ENCODE results near the gene FSTL1.

DNA sequence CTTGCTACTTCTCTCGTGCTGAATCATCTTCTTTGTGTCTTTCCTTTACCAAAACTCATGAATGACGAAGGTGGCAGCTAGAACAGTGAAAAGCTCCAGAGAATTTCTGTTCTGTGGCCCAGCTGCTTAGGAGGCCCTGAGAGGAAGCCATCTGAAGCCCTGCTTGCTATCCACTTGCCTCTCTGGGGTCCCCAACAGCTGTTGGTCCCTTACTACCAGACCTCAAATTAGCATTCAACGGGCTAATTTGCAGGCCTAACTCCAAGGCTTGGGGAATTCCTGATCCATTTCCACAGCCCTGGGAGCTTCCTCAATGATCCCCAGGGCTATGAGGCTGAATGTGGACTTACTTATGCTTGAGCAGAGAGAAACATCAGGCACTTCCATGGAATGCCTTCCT is 37.5 kb upstream of the FSTL1 start:
- TF ChIP-seq, protein P1, sequence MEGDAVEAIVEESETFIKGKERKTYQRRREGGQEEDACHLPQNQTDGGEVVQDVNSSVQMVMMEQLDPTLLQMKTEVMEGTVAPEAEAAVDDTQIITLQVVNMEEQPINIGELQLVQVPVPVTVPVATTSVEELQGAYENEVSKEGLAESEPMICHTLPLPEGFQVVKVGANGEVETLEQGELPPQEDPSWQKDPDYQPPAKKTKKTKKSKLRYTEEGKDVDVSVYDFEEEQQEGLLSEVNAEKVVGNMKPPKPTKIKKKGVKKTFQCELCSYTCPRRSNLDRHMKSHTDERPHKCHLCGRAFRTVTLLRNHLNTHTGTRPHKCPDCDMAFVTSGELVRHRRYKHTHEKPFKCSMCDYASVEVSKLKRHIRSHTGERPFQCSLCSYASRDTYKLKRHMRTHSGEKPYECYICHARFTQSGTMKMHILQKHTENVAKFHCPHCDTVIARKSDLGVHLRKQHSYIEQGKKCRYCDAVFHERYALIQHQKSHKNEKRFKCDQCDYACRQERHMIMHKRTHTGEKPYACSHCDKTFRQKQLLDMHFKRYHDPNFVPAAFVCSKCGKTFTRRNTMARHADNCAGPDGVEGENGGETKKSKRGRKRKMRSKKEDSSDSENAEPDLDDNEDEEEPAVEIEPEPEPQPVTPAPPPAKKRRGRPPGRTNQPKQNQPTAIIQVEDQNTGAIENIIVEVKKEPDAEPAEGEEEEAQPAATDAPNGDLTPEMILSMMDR (tag by site-specific recombination; IDR thresholded peaks at IDR 0.05) = no peak
- TF ChIP-seq, protein P2, sequence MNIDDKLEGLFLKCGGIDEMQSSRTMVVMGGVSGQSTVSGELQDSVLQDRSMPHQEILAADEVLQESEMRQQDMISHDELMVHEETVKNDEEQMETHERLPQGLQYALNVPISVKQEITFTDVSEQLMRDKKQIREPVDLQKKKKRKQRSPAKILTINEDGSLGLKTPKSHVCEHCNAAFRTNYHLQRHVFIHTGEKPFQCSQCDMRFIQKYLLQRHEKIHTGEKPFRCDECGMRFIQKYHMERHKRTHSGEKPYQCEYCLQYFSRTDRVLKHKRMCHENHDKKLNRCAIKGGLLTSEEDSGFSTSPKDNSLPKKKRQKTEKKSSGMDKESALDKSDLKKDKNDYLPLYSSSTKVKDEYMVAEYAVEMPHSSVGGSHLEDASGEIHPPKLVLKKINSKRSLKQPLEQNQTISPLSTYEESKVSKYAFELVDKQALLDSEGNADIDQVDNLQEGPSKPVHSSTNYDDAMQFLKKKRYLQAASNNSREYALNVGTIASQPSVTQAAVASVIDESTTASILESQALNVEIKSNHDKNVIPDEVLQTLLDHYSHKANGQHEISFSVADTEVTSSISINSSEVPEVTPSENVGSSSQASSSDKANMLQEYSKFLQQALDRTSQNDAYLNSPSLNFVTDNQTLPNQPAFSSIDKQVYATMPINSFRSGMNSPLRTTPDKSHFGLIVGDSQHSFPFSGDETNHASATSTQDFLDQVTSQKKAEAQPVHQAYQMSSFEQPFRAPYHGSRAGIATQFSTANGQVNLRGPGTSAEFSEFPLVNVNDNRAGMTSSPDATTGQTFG (tag by site-specific recombination; IDR thresholded peaks at IDR 0.05; ENCODE audit: borderline replicate concordance) = no peak
- TF ChIP-seq ZNF621 (tag by site-specific recombination; IDR thresholded peaks at IDR 0.05) (no peak), ZNF211 (tag by site-specific recombination; IDR thresholded peaks at IDR 0.05; ENCODE audit: low read depth) (no peak), GLI4 (tag by site-specific recombination; IDR thresholded peaks at IDR 0.05) (no peak), FEZF1 (tag by site-specific recombination; IDR thresholded peaks at IDR 0.05) (no peak), ZNF416 (tag by site-specific recombination; IDR thresholded peaks at IDR 0.05) (no peak)
- TF ChIP-seq, protein P3, sequence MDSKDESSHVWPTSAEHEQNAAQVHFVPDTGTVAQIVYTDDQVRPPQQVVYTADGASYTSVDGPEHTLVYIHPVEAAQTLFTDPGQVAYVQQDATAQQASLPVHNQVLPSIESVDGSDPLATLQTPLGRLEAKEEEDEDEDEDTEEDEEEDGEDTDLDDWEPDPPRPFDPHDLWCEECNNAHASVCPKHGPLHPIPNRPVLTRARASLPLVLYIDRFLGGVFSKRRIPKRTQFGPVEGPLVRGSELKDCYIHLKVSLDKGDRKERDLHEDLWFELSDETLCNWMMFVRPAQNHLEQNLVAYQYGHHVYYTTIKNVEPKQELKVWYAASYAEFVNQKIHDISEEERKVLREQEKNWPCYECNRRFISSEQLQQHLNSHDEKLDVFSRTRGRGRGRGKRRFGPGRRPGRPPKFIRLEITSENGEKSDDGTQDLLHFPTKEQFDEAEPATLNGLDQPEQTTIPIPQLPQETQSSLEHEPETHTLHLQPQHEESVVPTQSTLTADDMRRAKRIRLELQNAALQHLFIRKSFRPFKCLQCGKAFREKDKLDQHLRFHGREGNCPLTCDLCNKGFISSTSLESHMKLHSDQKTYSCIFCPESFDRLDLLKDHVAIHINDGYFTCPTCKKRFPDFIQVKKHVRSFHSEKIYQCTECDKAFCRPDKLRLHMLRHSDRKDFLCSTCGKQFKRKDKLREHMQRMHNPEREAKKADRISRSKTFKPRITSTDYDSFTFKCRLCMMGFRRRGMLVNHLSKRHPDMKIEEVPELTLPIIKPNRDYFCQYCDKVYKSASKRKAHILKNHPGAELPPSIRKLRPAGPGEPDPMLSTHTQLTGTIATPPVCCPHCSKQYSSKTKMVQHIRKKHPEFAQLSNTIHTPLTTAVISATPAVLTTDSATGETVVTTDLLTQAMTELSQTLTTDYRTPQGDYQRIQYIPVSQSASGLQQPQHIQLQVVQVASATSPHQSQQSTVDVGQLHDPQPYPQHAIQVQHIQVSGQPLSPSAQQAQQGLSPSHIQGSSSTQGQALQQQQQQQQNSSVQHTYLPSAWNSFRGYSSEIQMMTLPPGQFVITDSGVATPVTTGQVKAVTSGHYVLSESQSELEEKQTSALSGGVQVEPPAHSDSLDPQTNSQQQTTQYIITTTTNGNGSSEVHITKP (tag by site-specific recombination; IDR thresholded peaks at IDR 0.05) = no peak
- TF ChIP-seq, protein P4, sequence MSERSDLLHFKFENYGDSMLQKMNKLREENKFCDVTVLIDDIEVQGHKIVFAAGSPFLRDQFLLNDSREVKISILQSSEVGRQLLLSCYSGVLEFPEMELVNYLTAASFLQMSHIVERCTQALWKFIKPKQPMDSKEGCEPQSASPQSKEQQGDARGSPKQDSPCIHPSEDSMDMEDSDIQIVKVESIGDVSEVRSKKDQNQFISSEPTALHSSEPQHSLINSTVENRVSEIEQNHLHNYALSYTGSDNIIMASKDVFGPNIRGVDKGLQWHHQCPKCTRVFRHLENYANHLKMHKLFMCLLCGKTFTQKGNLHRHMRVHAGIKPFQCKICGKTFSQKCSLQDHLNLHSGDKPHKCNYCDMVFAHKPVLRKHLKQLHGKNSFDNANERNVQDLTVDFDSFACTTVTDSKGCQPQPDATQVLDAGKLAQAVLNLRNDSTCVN (tag by site-specific recombination; optimal IDR thresholded peaks at IDR 0.05) = no peak
- TF ChIP-seq, protein P5, sequence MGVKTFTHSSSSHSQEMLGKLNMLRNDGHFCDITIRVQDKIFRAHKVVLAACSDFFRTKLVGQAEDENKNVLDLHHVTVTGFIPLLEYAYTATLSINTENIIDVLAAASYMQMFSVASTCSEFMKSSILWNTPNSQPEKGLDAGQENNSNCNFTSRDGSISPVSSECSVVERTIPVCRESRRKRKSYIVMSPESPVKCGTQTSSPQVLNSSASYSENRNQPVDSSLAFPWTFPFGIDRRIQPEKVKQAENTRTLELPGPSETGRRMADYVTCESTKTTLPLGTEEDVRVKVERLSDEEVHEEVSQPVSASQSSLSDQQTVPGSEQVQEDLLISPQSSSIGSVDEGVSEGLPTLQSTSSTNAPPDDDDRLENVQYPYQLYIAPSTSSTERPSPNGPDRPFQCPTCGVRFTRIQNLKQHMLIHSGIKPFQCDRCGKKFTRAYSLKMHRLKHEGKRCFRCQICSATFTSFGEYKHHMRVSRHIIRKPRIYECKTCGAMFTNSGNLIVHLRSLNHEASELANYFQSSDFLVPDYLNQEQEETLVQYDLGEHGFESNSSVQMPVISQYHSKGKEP (tag by site-specific recombination; IDR thresholded peaks at IDR 0.05) = no peak
- TF ChIP-seq, protein P6, sequence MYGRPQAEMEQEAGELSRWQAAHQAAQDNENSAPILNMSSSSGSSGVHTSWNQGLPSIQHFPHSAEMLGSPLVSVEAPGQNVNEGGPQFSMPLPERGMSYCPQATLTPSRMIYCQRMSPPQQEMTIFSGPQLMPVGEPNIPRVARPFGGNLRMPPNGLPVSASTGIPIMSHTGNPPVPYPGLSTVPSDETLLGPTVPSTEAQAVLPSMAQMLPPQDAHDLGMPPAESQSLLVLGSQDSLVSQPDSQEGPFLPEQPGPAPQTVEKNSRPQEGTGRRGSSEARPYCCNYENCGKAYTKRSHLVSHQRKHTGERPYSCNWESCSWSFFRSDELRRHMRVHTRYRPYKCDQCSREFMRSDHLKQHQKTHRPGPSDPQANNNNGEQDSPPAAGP (tag by site-specific recombination; IDR thresholded peaks at IDR 0.05) = no peak
